ENCODE measurements around the gene TMEM132C. TPM values are rescaled to one million over a fixed set of nuclear protein-coding genes. Genes with fewer than 3 reads are reported as not detected.

TMEM132C gene
- total and polyA plus RNA-seq, 2 donors (not counting 1 experiment from before 2014, with no cell fraction given) = not detected

- intact Hi-C loops (cut with micrococcal nuclease) = no loop called here
- no peak overlapping the region for H3K9ac ChIP-seq (ENCODE audit: low read length)
- no peaks in the 10 kb centered on the region for H3K79me2 ChIP-seq (ENCODE audit: control insufficient read depth, insufficient read depth, low read length)
- no peaks in the 10 kb centered on the region for H3K9me3 ChIP-seq (ENCODE audit: control extremely low read depth in 1 of 3, control insufficient read depth in 2 of 3, insufficient read depth in 1 of 3, low read length in 2 of 3)
- no peaks in the 10 kb centered on the region for H3K36me3 ChIP-seq (replicated peaks in 1 of 2; ENCODE audit: control extremely low read depth in 1 of 2, control insufficient read depth in 1 of 2, extremely low read depth in 1 of 2, insufficient read depth in 2 of 2, low read length in 1 of 2)
- H4K20me1 ChIP-seq (ENCODE audit: control insufficient read depth, insufficient read depth, low read length, poor library complexity, severe bottlenecking) = no peaks in the 10 kb centered on the region
- TF ChIP-seq CTCF (IDR thresholded peaks at IDR 0.05) (no peak), EZH2 (IDR thresholded peaks at IDR 0.05; ENCODE audit: borderline replicate concordance, insufficient read depth, low read depth, low read length, poor library complexity, severe bottlenecking) (no peak)
- Mint-ChIP-seq H3K4me1 (no peaks in the 10 kb centered on the region), H3K4me3 (no peak overlapping the region), H3K27ac (no peak overlapping the region), H3K9me3 (ENCODE audit: insufficient read depth) (no peaks in the 10 kb centered on the region), H3K27me3 (peaks cover 5% of the 10 kb centered on the region)
- no peak overlapping the region for H2AFZ ChIP-seq (ENCODE audit: insufficient read depth, low read depth, low read length, poor library complexity, severe bottlenecking)
- DNase-seq (no peak), ATAC-seq (ENCODE audit: low read depth) (no peak)
- no peak overlapping the region for H3K4me3 ChIP-seq (ENCODE audit: control extremely low read depth in 1 of 5, extremely low read depth in 1 of 5, insufficient read depth in 1 of 5, low read depth in 2 of 5, low read length in 4 of 5)
- CTCF ChIA-PET = no interaction called here
- H3K27me3 ChIP-seq (replicated peaks in 1 of 4; ENCODE audit: control extremely low read depth in 1 of 4, control insufficient read depth in 3 of 4, insufficient read depth in 4 of 4, low read length in 3 of 4) = no peaks in the 10 kb centered on the region
- no peaks in the 10 kb centered on the region for H3K4me1 ChIP-seq (ENCODE audit: control insufficient read depth in 2 of 2, insufficient read depth in 2 of 2, low read length in 2 of 2)
- H3K4me2 ChIP-seq (replicated peaks; ENCODE audit: low read depth, low read length, poor library complexity, severe bottlenecking) = no peak overlapping the region
- POLR2A ChIA-PET = no interaction called here
- no peak overlapping the region for H3K27ac ChIP-seq (ENCODE audit: low read length in 2 of 2)
These were observed 405.5 kb downstream of the TMEM132C start for GRCh38 chr12:128672428-128672827.

GRCh38 chr12:128672893-128673292, 405.9 kb downstream of the TMEM132C start:
- 73% methylated on average over 2 of the region's 4 CpGs for WGBS (ENCODE audit: insufficient coverage)
- H3K36me3 ChIP-seq (replicated peaks in 1 of 2; ENCODE audit: control extremely low read depth in 1 of 2, control insufficient read depth in 1 of 2, extremely low read depth in 1 of 2, insufficient read depth in 2 of 2, low read length in 1 of 2) = no peaks in the 10 kb centered on the region

More at GRCh38 chr12:128672893-128673292, 405.9 kb downstream of the TMEM132C start:
- ChIA-PET POLR2A (no interaction called here), CTCF (no interaction called here)
- no peak overlapping the region for H3K9ac ChIP-seq (ENCODE audit: low read length)
- no peak for DNase-seq
- H2AFZ ChIP-seq (ENCODE audit: insufficient read depth, low read depth, low read length, poor library complexity, severe bottlenecking) = no peak overlapping the region
- H3K4me1 ChIP-seq (ENCODE audit: control insufficient read depth in 2 of 2, insufficient read depth in 2 of 2, low read length in 2 of 2) = no peaks in the 10 kb centered on the region
- TF ChIP-seq EZH2 (IDR thresholded peaks at IDR 0.05; ENCODE audit: borderline replicate concordance, insufficient read depth, low read depth, low read length, poor library complexity, severe bottlenecking) = no peak
- no peak for TF ChIP-seq CTCF (IDR thresholded peaks at IDR 0.05)
- no peak for ATAC-seq (ENCODE audit: low read depth)
- no peaks in the 10 kb centered on the region for H3K4me1 Mint-ChIP-seq
- no peaks in the 10 kb centered on the region for H3K9me3 ChIP-seq (ENCODE audit: control extremely low read depth in 1 of 3, control insufficient read depth in 2 of 3, insufficient read depth in 1 of 3, low read length in 2 of 3)
- no peak overlapping the region for H3K4me2 ChIP-seq (replicated peaks; ENCODE audit: low read depth, low read length, poor library complexity, severe bottlenecking)
- intact Hi-C loops (cut with micrococcal nuclease) = no loop called here
- H3K27me3 ChIP-seq (replicated peaks in 1 of 4; ENCODE audit: control extremely low read depth in 1 of 4, control insufficient read depth in 3 of 4, insufficient read depth in 4 of 4, low read length in 3 of 4) = no peaks in the 10 kb centered on the region
- H3K4me3 Mint-ChIP-seq = no peak overlapping the region
- H3K27me3 Mint-ChIP-seq = peaks cover 5% of the 10 kb centered on the region
- H3K4me3 ChIP-seq (ENCODE audit: control extremely low read depth in 1 of 5, extremely low read depth in 1 of 5, insufficient read depth in 1 of 5, low read depth in 2 of 5, low read length in 4 of 5) = no peak overlapping the region
- H3K27ac ChIP-seq (ENCODE audit: low read length in 2 of 2) = no peak overlapping the region
- H3K27ac Mint-ChIP-seq = no peak overlapping the region
- no peaks in the 10 kb centered on the region for H3K9me3 Mint-ChIP-seq (ENCODE audit: insufficient read depth)
- H3K79me2 ChIP-seq (ENCODE audit: control insufficient read depth, insufficient read depth, low read length) = no peaks in the 10 kb centered on the region
- H4K20me1 ChIP-seq (ENCODE audit: control insufficient read depth, insufficient read depth, low read length, poor library complexity, severe bottlenecking) = no peaks in the 10 kb centered on the region

All from B cell (primary cell).